IPS DF 4.7 (cell line): ENCODE results near the gene ETS1.

ENCODE experiments used
- DNase-seq: peaks from one replicate; pipeline ENCODE4 v3.0.0-alpha.2; 2013; ENCODE audit warnings: low spot score; ENCODE audit errors: extremely low read depth

Gene ETS1

DNA sequence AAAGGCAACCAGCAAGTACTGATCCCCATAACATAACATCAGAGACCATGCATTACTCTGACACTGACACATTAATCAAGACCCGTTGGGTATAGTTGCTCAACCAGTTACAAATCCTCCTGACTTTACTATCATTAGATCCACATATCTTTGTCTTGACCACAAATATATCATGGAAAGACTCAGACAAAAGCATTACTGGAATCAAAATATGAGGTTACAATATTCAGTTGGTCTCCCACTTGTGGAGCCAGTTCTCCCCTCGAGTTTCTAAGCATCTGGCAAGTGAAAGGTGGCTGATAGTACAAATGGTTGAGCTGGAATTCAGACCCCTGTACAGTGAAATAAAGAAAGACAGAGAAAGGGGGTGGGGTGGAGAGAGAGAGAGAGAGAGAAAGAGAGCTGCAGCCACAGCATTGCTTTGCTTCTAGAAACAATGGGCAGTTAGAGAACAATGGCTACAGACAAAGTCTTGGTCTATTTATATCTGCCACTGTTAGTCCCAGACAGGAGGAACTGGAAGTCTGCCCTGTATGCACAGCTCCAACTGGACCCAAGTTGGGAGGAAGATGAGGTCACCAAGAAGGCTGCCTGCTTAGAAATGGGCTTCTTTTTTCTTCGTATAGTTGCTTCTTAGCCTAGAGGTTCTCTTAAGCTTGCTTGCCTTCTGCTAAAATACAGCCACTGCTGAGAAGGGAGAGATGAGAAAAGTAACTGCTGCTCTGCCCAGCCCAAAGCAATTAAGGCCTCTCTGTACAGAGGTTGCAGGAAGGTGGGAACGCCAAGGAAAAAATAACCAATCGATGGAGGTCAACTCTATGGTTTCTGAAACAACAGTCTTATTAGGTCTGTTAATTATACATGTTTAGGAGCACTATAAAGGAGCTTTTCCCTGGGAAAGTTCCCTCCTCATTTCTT, 85.5 kb downstream of the ETS1 start:
- DNase-seq: no peak

DNA sequence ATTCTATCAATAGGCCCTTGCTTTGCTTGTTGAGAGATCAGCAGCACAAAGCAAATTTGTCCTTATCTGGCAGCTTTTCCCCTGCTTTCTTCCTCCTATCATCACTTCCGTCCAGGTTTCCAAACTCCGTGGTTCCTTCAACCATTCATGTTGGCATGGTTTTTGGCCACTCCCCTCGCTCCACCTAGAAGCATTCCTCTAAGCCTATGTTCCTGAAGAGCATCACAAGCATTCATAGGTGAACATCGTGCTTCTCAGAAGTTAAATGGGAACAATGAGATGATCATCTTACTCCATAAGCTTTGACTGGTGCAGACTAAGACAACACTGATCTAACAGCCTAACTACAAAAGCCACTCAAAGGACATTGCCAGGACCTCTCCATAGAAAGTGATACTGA, 86.3 kb downstream of the ETS1 start:
- no peak for DNase-seq

DNA sequence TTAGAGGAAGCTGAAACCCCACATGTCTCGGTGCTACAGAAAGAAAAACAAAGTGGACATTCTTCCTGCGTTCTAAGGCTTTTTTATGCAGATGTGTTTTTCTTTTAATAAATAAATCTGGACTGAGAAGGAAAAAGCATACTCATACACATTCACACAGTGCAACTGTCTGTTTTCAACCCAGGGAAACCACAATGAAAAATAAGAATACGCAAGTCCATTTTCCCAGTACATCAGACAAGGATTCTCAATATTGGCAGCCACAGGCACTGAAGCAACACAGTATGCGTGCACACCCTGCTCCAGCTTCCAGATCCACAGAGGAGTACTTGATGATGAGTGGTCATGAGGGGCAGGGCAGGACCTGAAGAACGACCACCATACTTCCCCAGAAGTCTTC, 86.9 kb downstream of the ETS1 start:
- no peak for DNase-seq

DNA sequence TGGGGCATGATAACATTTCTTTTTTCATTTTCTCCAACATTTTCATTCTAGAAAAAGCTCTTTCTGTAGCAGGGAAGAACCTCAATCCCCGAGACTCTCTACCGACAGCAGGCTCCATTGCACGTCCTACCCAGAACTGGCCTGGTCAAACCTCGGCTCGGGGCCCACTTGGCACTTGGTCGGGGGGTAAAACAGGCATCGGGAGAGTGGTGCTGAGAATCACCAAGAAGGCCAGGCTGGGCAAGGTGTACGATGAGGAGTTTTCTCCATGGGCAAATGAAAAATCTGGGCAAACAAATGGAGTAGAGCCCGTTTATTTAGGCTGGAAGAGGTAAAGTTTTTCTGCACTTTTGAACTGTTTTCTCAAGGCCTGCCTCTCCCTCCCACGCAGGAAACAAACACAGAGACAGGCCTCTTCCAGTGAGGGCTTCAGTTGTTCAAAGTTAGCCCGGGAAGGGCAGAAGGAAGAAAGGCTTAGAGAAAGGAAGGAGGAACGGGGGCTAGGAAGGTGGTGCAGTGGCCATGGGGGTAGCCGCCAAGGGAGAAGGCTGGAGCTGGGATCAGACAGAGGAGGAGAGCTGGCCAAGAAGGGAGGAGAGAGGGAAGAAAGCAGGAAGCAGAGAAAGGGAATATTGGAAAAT, 87.6 kb downstream of the ETS1 start:
- DNase-seq: no peak

DNA sequence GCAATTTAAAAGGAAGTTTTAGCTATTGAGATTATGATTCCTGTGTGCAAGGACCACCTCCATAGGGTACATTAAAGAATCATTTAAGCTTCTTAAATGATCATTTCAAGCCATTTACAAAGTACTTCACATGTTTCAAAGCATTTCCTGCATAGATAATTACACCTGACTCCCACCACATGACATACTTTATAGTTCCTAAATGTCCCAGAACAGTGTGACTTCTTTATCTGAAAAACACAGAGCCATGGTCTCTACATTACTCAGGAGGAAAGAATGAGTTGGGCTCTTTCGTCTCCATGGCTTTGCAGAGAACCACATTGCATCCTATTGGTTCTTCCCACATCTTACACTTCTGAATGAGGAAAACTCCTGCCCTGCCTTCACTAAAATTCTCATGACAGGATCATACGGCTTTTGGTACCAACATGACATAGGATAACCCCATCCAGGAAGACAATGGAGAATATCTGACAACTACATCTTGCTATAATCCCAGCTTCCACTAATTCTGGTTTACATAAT, 88.6 kb downstream of the ETS1 start:
- DNase-seq: no peak

DNA sequence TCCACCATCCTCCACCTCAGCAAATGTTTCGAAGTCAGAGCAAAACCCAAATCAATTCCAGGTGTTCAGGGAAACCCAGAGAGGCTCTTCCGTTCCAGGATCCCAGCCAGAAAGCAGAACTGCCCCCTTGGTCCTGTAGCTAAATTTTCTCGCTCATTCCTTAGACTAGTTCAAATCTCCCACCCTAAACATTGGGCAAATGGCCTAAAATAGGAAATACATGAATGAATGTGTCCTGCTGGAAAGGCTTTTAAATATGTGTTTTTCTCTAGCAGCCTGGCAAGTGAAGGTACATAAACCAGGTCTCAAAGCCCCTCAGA, 89.6 kb downstream of the ETS1 start:
- DNase-seq: no peak

DNA sequence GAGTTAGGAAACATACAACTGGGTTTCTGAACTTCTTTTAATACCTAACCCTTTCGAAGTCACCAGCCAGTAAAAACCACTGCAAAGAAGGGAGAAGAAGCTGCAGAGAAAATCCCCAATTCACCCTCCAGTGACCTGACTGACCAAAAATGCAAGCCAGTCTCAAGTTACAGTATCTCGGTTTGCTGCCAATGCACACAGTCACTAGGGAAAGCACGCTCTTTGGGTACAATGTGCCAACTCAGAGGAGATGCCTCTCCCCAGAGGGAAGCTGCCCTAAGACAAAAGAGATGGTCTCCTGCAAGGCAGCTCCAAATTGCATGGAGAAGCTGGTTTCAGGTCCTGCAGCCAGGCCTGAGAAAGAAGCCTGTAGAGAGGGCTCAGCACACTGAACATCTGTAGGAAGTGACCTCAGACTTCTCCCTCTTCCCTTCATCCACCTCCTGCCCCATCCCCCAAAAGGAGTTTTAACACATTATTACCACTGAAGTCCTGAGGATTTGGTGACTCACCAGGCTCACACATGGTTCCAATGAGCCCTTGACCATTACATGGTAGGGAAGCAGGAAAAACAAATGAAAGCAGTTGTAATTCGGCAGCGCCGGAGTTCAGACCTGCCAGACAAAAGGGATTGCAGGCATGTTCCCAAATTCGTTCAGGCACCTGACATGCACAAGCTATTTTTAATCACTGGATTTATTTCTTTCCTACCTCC, 90.1 kb downstream of the ETS1 start:
- no peak for DNase-seq

DNA sequence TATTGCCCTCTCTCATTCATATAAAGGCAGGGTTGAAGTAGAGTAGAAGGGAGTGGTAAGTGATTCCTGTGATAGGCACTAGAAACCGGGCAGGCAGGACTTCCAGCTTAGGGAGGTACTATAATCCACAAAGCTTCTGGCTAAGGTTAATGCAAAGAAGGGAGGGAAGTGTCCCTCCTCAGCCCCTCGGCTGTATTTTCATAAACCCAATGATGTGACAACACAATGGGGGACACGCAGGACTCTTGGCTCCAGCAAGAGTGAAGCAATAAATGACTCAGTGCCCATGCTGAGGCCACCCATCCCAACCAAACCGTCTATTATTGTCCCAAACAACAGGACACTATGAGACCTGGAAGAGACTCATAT, 90.7 kb downstream of the ETS1 start:
- DNase-seq: no peak

DNA sequence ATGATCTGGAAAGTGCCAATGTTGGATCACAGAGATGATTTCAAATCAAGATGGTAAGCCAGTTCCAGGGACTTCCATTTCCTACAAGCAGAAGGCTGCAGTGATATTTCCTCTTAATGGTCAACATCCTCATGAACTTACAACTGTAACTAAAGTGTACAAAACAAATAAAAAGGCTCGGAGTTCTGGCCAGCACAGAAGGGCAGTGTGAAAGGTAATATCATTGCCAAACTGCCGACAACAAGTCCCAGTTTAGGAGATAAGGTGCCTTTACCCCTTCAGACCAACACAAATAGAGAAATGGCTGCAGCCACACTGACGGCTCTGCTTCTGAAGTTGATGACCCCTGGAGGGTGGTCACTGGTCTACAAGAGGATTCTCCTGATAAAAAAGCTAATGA, 91.1 kb downstream of the ETS1 start:
- DNase-seq: no peak

DNA sequence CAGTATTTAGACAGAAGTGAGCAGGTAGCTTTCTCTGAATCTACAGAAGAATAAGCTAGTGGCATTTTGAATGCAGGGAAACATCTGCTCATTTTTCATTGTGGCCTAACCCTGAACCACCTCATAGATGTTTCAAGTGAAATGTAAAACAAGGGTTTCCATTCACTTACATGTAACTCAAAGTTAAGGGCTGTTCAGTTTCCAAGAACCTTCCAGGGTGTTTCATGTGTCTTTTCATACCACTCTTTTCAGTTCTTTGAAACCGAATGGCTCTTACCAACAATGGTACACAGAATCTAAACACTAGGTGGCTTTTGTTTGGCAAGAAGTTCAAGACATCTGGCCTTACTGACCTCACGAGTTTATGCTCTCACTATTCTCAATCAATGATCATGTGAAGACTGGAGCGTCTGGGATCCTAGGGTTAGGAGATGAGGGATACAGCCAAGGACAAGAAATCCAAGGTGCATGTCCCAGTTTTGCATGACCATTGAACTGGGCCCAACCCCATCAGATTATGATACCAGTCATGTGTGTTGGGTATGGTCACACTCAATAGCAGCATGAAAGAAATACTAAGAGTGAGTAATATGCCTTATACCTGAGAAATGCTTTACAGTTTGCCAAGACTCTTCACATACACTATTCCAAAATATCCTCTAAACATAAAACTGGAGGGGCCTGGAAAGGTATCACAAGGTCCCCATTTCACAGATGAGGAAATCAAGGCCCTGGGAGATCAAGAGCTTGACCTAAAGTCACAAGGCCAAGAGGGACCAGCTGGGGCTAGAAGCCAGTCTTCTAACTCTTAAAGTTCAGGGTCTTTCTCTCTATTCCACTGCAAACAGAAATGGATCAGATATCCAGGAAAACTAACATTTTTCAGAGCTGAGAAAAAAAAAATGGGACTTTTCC, 92.7 kb downstream of the ETS1 start:
- DNase-seq: no peak

DNA sequence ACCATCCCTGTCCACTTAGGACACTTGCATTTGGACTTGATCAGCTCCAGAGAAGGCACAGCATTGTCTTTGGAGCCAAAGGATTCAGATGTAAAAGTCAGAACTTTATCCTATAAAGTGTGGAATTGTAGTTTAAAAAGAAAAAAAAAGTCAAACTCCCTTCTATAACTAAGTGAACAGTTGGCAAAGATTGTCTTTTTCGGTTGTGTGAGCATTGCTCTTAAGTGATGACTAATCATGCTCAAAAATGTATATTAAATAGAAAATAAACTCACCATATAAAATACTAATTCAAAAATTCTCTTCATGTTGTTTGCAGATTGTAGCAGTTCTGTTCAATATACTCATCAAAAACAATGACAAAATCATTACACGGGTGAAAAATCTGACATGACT, 93.8 kb downstream of the ETS1 start:
- no peak for DNase-seq

DNA sequence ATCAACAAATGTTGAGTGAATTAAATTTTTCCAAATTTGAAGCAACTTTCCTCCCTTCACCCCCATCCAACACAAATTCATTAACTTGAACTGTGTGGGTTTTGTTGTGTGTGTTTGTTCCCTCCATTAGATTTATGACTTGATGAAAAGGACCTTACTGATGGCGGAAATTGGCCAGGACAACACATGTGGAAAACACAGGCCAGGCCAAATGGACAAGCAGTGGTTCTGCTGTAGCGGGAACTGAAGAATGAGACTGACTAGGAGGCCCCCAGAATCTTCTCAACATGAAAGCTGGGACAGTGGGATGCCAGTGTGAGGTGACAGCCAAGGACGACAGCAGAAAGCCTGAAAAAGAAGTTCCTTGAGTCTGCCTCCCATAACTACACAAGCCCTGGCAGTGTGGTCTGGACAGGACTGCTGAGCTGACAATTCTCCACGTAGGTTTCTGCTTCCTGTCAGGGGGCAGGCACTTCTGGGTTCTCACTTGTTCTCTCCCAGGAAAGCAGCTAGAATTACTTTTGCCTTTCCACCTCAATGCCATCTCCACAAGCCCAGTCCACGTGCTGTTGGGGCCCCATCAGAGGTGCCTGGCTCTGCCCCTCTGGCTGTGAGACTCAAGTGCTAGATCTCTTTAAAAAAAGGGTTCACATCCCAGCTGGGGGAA, 94.3 kb downstream of the ETS1 start:
- no peak for DNase-seq

DNA sequence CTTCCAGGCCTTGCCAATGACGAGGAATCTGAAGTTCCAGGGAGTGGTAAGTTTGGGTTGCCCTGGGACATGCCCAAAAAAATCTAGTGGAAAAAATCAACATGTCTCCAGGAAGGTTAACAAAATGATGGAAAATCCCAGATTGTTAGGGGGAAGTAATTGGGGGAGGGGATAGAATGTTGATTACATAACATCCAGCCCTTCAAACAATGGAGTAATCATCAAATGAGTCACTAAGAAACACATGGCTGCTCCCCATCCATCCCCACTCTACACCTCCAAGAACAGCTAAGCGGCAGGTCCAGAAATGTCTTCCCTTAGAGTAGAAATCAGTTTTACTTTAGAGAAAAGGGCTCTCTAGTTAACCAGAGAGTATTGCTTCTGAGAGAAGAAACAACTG, 94.9 kb downstream of the ETS1 start:
- no peak for DNase-seq

DNA sequence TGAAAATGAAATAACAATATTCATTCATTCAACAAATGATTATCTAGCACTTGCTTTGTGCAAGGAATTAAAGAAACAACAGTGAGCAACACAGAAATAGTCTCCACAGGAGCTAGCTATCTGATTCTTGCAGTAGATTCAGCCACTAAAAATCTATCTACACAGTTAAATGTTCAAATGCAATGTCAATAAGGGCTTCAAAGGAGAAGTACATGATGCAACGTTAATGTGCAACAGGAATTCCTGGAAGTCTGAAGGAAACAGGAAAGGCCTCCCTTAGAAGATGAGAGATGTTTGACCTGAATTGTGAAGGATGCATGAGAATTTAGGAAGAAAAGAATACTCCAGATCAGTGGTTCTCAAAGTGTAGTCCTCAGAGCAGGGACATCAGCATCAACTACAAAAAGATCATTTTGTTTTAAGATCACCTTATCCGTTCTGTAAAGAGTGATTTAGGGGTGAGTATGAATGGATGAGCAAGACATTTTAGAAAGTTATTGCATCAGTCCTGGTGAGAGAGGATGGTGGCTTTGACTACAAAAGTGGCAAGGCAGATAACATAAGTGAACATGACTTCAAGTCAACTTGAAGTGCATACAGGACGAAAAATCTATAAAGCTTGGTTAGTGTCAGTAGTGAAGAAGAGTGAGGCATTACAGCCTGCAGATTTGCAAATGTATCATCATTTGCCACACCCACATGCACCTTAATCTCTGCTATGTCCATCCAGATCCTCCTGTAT, 96.0 kb downstream of the ETS1 start:
- DNase-seq: no peak

DNA sequence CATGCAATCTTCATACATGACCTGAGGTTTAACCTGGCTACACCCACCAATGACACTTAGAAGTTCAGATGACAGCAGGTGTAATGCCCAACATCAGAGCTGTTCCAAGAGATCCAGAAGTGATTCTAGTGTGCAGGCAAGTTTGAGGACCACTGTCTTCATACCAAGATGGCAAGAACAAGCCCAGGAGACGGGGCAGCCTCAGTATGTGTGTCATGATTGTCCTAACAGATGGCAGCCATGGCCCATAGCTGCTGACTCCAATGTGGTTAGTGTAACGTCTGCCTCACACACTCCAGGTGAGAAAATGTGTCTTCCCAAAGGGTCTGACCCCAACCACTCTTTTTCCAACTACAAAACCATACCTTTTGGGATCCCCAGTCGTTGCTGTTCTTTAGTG, 97.3 kb downstream of the ETS1 start:
- no peak for DNase-seq

DNA sequence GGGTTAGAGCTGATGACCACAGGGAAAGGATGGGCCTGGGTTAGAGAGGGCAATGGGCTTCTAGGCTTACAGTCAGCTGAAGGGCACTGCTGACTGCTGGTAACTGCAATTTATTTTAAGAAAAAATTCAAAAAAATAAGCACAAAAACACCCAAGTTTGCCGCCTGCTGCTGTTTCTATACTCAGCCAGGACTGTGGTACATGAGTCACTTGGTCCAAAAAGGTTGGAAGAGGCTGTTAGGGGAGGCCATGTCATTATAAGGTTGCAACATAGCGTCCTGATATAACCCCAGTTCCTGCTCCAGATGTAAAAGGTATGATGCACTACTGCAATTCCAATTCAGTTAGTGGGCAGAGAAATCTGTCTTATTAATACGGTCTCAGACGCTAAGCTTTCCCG, 98.9 kb downstream of the ETS1 start:
- no peak for DNase-seq

DNA sequence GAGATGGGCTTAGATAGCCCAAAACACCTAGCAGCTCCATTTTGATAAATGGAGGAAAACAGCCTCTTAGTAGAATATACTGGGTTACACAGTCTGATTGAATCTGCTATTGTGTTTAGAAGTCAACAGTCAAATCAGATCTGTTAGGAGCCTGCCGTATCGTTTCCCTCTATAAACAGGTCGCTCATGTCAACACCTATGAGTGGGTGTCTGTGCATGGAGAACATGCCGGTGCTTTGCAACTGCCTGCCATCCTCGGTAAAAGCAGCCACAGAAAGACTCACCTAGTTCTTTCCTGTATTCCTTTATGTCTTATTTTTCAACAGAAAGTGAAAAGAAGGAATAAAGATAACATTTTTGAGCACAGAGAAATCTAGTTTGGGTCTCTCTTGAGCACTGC, 99.4 kb downstream of the ETS1 start:
- no peak for DNase-seq

DNA sequence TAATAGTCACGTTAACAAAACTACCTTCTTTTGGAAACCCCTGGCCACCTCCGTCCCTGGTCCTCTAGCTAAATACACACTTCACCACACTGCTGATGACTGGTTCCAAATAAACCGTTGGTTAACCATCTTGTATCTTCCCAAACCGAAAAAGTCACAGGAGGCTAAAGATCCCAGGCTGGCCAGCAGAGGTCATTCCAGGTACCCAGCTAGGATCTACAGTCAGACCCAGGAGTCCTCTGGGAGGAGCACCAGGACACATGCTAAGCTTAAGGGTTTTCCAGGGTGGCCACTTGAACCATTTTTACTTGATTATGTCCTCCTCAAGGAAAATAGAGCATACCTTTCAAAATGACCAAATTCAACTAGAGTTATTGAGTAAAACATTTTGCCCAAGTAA, 103.2 kb downstream of the ETS1 start:
- no peak for DNase-seq

DNA sequence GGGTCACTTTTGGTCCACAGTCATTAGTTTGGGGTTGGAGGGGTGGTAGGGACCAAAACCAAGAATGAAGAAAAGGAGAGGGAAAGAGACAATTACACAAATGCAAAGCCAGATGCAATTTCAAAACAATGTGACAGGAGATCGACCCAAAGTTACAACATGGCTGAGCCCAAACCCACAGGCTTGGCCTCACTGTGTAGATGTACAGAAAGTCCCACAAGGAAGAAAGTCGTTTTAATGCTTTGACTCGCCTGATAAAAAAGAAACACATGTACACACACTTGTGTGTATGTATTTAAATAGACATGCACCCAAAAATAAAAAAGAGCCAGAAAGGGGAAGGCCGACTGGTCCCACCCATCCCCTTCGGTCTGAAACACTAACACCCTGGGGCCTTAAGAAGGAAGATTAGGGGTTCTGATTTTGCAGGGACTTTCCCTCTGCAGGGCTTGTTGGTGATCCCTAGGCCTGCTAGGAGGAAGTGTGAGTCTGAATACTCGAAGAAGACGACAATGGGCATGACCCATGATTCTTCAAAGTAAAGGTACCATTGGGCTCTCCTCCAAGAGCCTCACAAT, 104.1 kb downstream of the ETS1 start:
- no peak for DNase-seq
